HG02870 (cell line): Measurements from ENCODE around the gene CA10.

Experiments
- ATAC-seq: cut with Tn5 transposase; IDR thresholded peaks from one replicate; pipeline ENCODE4 v1.9.1; 2021; ENCODE audit warnings: mild to moderate bottlenecking, moderate library complexity; ENCODE audit not compliant: unreplicated experiment

CA10 gene

DNA sequence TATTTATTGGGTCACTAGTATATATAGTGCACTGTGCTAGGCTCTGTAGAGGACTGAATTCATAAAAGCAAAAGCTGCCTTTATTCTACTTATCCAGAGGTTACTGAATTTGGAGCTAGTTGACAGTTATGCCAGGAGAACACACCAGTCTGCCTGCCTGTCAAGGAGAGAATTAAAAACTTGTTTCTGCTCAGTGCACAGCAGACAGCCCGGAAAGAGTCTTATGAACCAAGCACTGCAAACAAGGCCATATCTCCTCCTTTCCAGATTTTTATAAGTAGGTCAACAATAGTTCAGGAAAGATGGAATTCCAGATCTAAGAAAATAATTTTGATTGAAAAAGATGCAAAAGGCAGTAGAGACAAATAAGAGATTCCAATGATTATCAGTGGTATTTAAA, 267.8 kb downstream of the CA10 start:
- no peak for ATAC-seq

DNA sequence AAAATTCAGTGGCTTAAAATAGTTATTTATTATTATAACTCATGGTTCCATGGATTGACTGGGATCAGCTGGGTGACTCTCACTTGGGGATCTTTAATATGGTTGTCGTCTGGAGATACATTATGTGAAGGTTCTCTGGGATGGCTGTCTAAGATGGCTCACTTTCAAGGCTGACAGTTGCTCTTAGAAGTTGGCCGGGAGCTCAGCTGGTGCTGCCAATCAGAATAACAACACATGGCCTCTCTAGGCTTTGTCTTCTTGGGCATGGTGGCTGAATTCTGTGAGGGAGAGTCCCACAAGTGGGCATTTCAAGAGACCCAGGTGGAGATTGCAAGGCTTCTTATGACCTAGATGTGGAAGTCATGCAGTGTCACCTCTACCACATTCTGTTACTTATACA, 269.7 kb downstream of the CA10 start:
- no peak for ATAC-seq

DNA sequence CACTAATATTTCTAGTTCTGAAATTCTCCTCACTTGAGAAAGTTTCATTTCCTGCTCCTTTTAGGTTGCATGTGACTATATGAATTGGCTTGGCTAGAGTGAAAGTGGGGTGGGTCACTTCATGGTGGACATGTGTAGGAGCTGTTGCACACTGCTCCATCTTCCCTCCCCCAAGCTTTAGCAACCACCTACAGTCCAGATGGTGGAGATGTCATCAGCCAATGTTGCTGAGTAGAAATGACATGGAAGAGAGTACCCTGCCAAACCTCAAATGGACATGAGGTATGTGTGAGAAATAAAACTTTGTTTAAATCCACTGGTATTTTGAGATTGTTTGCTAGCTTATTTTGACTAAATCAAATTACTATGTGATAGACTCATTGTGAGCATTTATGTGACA, 281.5 kb downstream of the CA10 start:
- no peak for ATAC-seq

DNA sequence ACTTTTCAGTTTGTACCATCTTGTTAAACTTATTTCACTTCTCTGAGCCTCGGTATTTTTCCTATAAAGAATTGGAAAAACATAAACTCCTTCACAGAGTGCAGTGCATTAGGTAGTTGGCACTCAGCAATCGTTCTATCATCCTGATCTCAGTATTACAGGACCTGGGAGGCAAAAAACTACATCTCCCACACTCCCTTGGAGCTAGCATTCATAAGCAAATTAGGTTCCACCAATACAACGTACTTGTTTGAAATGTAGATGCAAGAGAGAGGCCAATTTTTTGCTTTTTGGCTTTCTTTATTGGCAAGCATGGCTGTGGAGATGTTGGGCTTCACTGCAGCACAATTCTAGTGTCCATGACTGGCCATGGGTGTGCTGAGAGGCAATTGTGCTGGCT, 285.2 kb downstream of the CA10 start:
- no peak for ATAC-seq

DNA sequence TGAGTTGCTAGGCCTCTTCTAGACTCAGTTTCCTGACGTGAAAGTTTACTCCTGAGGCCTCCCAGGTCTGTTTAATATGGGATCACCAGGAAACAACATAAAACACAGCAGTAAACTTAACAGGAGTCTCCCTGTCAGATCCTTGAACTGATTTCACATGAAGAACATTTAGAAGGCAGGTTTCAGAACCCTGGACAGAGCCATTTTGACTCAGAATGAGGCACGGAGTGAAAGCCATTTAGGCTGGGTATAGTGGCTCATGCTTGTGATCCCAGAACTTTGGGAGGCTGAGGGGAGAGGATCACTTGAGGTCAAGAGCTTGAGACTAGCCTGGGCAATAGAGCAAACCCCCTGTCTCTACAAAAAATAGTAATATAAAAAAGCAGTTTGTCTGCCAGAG, 289.1 kb downstream of the CA10 start:
- no peak for ATAC-seq

DNA sequence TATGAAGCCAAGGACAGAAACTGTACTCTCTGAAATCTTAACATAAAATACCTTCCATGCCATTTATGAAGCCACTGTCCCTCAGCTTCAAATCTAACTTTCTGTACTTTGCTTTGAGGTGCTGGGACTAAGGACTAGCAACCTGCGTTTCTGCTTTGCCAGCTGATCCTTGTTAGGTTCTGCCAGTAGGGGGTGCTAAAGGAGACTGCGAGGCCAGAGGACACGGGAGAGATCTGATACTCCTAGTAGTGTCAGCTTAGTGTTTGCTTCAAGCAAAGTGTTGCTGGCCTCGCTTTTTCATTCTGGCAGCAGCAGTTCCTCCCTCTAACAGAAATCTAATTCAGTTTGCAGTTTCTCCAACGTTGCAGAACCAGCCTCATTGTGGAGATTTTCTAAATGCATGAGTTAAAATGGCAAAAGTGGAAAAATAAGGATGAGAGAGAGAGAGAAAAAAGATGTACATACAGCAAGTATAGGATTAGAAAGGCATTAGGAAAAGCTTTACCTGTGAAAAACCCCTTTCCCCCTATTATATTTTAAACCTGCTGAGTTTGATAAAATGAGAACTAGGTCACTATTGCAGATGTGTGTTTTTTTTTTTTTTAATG, 297.5 kb downstream of the CA10 start:
- ATAC-seq: no peak

DNA sequence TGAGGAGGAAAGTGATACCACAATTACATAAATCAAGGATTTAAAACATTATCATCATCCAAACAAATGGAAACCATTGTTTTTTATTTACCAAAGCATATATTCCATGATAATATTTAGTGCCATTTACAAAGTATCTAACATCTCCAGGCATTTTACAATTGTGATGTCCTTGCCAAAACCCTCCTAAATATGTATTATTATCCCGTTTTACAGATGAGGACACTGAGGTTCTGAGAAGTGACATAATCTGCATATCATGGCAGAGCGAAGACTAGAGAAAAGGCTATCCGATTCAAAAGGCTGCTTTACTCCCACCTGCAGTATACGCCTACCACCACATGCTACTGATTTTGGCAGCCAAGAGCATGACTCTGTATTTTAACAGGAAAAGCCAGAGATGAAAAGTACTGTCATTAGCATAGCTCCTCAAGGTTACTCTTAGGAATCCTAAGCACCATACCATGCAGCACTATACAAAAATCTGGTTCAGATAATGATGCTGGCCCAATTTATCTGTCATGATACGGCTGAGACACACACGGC, 301.4 kb downstream of the CA10 start:
- ATAC-seq: no peak

DNA sequence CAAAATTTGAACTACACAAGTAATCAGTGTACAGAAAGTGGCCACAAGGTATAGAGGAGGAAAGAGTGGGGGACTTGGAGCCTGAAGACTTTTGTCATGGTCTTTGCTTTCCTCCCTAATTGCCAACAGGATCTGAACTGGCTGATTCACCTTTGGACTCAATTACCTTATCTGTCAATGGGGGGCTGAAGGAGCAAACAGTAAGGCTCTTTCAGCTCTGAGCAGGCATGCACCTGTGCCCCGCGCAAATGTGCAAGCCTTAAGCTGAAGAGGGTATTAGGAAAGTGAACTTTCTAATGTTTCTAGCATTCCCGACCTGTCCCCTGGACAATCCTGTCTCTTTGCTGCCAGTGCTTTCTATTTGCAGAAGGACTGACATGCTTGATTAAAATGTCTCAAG, 302.7 kb downstream of the CA10 start:
- no peak for ATAC-seq

DNA sequence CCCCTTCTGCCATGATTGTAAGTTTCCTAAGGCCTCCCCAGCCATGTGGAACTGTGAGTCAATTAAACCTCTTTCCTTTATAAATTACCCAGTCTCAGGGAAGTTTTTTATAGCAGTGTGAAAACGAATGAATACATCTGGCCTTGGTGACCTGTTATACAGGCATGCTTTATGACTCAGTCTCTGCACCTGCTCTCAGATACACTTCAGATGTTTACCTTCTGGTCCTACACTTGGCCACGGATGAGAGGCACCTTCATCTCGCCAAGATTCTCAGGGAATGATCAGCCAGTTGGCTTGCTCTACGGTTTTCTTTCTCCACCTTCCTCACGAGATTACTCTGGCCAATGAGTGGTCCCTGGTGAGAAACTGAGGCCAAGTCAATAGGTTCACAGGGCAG, 304.7 kb downstream of the CA10 start:
- ATAC-seq: no peak

DNA sequence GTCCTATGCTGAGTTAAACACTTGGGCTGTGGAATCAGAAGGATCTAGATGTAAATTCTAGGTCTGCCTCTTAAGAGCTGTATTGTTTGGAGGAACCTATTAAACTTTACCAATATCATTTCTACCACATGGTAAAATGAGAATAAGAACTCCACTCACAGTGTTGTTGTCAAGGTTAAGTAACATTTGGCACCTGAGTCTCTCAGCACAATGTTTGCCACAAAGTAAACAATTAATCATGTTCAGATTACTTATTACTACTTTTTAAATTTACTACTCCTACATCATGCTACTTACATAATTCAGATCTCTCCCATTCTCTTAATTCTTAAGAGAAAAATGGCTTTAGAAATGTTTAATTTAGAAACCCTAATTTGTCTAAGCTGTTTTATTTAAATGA, 305.9 kb downstream of the CA10 start:
- ATAC-seq: no peak

DNA sequence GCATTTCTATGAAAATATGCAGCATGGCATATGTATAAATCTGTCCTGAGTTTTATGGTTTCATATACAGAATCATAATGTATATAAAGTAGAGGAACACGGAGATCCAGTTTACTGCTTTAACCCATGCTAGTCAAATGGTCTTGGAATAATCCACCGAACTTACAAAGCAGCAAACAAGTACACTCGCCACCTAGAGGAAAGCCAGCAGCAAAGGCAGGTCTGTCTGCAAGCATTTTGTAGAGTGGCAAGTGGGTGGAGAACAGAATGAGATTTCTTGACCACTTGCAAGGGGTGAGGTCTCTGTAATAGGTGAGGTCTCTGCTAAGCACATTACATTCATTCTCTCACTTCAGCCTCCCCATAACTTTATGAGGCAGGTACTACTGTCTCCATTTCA, 308.3 kb downstream of the CA10 start:
- no peak for ATAC-seq

DNA sequence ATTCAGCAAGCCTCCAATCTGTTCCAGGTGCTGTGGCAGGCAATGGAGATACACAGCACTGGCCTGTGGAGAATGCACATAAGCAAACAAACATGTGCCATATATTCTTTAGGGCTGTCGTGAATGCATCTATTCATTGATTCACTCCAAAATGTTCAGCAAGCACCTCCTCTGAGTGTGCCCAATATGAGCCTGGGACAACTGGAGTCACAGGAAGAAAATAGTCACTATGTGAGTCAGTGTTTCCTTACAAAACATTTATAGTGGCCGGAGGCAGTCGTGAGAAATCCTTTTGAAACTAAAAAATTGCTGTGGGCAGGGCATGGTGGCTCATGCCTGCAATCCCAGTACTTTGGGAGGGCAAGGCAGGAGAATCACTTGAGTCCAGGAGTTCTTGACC, 310.1 kb downstream of the CA10 start:
- ATAC-seq: no peak

DNA sequence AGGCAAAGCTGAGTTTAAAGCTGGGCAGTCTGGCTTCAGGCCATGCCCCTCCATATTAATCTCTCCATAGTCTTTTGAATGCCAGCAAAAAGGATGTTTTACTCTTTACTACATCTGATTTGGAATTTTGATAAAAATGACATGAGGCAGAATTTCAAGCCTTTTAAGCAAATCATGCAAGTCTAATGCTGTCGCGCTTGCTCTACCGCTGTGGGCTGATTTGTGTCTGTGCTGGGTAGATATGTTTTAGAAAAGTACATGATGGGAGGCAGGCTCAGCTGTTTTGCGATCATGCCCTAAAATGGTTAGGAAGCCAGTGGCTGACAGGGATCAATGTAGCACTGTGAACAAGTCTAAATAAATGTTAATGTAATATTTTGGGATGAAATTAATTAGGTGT, 311.9 kb downstream of the CA10 start:
- ATAC-seq: no peak

DNA sequence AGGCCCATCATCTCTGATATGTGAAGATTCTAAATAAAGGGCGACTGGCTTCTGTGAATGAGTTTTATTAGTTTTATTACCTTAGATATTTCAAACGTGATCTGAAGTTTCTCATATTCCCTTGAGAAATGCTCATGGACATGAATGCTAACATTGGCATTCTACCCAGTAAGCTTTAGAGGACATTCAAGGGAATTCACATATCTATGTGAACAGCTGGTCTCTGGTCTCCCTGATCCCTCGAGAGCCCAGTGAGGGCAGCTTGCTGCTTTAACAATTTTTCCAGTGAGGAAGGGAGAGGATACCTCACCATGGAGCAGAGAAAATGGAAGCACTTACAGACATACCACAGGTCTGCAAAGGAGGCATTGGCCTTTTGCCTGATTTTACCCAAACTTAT, 312.7 kb downstream of the CA10 start:
- no peak for ATAC-seq

DNA sequence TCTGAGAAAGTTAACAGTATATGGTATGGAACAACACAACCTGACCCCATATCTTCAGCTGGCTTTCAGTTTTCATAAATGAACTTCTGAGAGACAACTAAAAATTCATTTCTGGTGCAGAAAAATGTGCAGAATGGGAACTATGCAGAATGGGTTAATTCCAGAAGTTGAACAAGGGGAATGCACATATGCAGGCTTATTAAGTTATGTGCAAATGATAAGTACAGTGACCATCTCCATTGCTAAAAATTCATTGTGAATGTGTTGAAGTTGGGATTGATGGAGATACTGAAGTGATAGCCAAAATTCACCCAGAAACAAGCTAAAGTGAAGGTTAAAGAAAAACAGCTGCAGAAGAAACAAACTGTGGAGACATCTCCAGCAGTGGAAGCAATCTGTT, 315.8 kb downstream of the CA10 start:
- no peak for ATAC-seq

DNA sequence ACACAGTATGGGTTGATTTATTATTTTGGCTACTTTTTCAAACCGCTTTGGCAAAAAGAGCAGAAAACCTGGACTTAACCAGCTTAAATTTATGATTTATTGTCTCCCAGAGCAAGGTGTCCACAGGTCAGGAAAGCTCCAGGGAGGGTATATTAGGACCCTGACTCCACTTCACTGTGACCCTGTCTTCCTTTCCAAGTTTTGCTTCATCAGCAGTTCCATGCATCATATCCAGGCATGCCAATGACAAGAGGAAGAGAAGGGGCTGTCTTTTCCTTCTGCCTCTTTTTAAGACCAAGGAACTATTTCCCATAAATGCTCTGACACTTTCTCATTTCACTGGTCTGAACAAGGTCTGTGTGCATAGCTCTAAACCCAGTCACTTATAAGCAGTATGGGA, 316.8 kb downstream of the CA10 start:
- no peak for ATAC-seq

DNA sequence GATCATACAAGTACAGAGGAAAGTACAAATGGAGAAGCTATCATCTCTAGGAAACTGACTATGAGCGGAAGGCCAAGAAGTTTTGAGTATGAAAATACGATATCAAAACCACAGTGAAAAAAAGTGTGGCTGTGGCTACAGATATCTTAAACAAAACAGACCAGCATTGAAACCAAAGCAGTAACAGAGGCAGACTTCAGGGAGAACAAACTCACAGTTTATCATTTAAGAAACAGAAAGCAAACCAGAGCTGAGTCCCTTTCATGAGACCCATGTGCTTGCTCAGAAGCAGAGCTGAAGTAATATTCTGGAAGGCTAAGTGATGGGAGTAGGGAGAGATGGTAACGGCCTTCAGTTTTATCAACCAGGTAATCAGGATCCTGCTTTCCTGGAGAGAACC, 317.8 kb downstream of the CA10 start:
- ATAC-seq: no peak

DNA sequence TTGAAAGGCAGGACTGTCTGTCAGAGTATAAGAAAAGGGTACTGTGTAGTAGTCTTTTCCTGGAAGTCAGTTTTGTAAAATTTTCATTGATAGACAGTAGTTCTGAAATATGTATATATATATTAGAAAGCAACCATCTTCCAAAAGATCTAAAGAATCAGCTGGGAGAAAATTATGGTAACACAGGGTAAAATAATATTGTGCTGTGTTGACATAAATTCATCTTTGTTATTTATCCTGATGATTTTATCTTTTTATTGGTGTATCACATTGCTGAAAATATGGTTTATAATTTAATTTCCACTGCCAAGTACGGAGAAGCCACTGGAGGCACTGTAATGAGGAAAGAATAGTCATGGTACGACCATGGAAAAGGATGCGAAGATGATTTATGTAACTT, 324.9 kb downstream of the CA10 start:
- ATAC-seq: no peak

DNA sequence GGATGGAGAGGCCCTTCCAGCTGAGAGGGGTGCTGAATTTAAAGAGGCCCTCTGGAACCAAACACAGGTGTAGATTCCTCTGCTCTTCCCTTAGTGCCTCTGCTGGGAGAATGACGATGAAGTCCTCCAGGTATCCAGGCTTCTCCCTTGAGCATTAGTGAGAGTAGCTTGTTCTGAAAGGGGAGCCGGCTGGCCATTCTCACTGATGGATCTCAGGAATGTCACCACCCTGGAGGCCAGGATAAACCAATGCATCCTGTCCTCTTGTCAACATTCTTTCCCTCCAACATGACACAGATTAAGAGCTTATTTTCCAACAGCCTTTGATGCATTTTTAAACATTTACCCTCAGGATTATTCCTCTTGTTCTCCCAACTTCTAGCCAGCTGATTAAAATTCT, 325.5 kb downstream of the CA10 start:
- ATAC-seq: no peak

DNA sequence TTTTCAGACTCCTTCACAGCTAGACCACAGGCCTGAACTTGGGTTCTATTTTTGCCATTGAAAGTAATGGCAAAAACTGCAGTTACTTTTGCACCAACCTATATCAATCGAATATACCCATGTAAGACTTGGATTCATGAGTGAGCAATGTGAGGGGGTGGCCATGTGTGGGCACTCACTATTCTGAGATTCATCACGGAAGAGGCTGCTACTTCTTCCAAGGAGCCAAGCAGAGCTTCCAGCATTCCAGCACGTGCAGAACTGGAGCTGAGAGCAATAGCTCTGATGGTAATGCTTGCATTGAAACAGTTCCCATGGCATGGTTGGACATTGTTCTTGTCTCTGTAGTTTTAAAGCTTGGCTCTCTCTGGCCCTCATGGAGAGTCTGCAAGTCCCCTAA, 327.6 kb downstream of the CA10 start:
- no peak for ATAC-seq

DNA sequence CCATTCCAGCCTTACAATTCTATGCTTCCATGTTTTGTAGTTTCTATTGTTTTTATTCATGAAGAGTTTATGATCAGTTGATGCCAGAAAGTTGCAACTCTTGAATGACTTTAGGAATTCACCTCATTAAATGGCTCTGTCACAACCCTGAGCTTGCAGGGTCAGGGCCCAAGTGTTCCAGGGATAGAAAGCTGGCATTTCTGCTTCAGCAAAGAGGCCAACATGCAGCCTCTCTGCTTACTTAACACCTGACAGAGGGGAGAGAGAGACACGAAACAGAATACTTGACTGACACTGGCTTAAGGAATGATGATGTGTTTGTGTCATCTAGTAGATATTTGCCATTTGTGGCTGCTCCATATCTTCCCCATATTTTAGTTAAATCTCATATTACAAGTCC, 328.1 kb downstream of the CA10 start:
- no peak for ATAC-seq

DNA sequence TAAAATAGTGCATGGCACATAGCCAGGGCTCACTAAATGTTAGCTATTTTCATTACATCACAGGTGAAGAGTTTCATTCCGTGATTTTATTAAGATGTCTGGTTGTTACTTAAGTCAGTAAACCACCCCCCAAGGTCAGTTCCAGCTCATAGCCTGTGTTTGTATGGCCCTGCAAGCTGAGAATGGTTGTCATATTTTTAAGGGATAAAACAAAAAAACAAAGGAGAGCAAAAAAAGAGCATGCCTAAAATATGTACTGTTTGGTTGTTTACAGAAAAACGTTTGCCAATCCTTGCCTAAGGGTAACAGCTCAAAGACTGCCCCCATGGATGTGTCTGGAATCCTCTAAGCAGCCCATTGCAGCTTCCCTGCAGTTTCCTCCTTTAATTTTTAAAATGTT, 329.6 kb downstream of the CA10 start:
- no peak for ATAC-seq

DNA sequence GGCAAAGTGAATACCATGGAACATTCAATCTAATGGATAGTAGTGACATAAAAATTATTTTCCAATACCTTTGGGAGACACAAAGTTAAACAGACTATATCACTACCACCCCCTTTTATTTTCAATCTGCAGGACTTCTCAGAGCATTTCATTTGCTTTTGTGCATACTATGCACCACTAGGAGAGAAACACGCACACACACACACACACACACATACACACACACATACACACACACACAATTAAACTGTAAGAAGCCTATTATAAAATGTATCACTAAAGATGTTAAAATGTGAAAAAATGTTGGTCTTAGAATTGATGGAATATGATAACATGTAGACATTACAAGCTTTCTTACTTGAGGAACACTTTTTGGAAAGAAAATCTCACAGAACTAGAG, 331.4 kb downstream of the CA10 start:
- no peak for ATAC-seq
